Natural killer cell (primary cell): Measurements from ENCODE around the gene ANKRD50. TPM values are rescaled to one million over a fixed set of nuclear protein-coding genes. Genes with fewer than 3 reads are reported as not detected.

ENCODE experiments used
- ATAC-seq, 3 donors: fragments of 150-1000 bp in 2 of 3; fragments of 200-7000 bp in 1 of 3; cut with Tn5 transposase; 1 replicate in 1 of 3; 2 replicates in 2 of 3; pipeline ENCODE4 v1.10.0; 2021; ENCODE audit warnings: mild to moderate bottlenecking in 2 of 3, moderate library complexity in 2 of 3
- DNase-seq, 2 donors: peaks; one replicate each; pipeline versions ENCODE4 v3.0.0 to v3.0.0-alpha.2; 2013 to 2021; ENCODE audit warnings: mixed read lengths in 1 of 2
- H3K27ac ChIP-seq: one replicate; pipeline ENCODE4 v1.5.1; 2013; ENCODE audit warnings: mild to moderate bottlenecking, low read length
- H3K27me3 ChIP-seq: one replicate; pipeline ENCODE4 v1.6.1; 2013; ENCODE audit warnings: low read length; ENCODE audit not compliant: control insufficient read depth, insufficient read depth
- H3K36me3 ChIP-seq: one replicate; pipeline ENCODE4 v1.6.1; 2013; ENCODE audit warnings: low read length; ENCODE audit not compliant: control insufficient read depth, insufficient read depth
- H3K4me1 ChIP-seq: one replicate; pipeline ENCODE4 v1.6.1; 2013; ENCODE audit warnings: low read length; ENCODE audit not compliant: control insufficient read depth, insufficient read depth
- H3K4me3 ChIP-seq: one replicate; pipeline ENCODE4 v1.5.1; 2013; ENCODE audit warnings: low read length
- H3K9me3 ChIP-seq: one replicate; pipeline ENCODE4 v1.6.1; 2013; ENCODE audit warnings: low read length; ENCODE audit not compliant: control insufficient read depth, insufficient read depth
- H3K27ac Mint-ChIP-seq, 2 donors: one replicate each; pipeline ENCODE4 v1.8.0; 2022; ENCODE audit warnings: mild to moderate bottlenecking in 2 of 2, mixed read lengths in 2 of 2, moderate library complexity in 1 of 2
- H3K27me3 Mint-ChIP-seq, 2 donors: one replicate each; pipeline ENCODE4 v1.8.0; 2022; ENCODE audit warnings: low read depth in 2 of 2, mixed read lengths in 2 of 2
- H3K36me3 Mint-ChIP-seq: one replicate; pipeline ENCODE4 v1.8.0; 2022; ENCODE audit warnings: mixed read lengths
- H3K4me1 Mint-ChIP-seq, 2 donors: one replicate each; pipeline ENCODE4 v1.8.0; 2022; ENCODE audit warnings: mixed read lengths in 2 of 2
- H3K4me3 Mint-ChIP-seq: one replicate; pipeline ENCODE4 v1.8.0; 2022; ENCODE audit warnings: mild to moderate bottlenecking, moderate library complexity, mixed read lengths
- H3K9me3 Mint-ChIP-seq, 2 donors: one replicate each; pipeline ENCODE4 v1.8.0; 2022; ENCODE audit warnings: mixed read lengths in 2 of 2
- CTCF ChIP-seq: fragments of 200-600 bp; IDR thresholded peaks from one replicate; pipeline ENCODE4 v1.8.0; 2022; ENCODE audit warnings: antibody characterized with exemption
- WGBS: methylation state at CpG from one replicate; pipeline ENCODE4 v1.1.7; 2013; ENCODE audit warnings: missing lambda C conversion rate; ENCODE audit not compliant: insufficient coverage; 5-methylcytosine and 5-hydroxymethylcytosine counted together
- intact Hi-C: fragments of 100-400 bp; cut with micrococcal nuclease; formaldehyde crosslinking; loops from one replicate; pipeline ENCODE4 v1.14.2; 2022
- total RNA-seq, 4 donors: library from RNA; stranded (reverse); fragments of 120-200 nt in 1 of 4; gene quantifications; one replicate each; pipeline versions ENCODE4 v1.2.3 to v1.2.4, GENCODE V29; 2013 to 2022

ANKRD50 gene
- total RNA-seq, 3 donors from 2014 or later (not counting 1 experiment from before 2014, with no cell fraction given): 0.82 to 1.3 (median 0.90) TPM

- intact Hi-C loops: no loop called here
- WGBS: 71% methylated on average over 4 of the region's 4 CpGs
- no peak overlapping the region for H3K4me3 Mint-ChIP-seq
- no peaks in the 10 kb centered on the region for H3K4me1 Mint-ChIP-seq
- Histone ChIP-seq H3K27ac (no peak overlapping the region), H3K27me3 (no peaks in the 10 kb centered on the region), H3K4me1 (no peaks in the 10 kb centered on the region), H3K9me3 (no peaks in the 10 kb centered on the region), H3K36me3 (no peaks in the 10 kb centered on the region), H3K4me3 (no peak overlapping the region)
- ATAC-seq (no peak), DNase-seq (no peak)
- TF ChIP-seq CTCF: no peak
- H3K27ac Mint-ChIP-seq: no peak overlapping the region
- no peaks in the 10 kb centered on the region for H3K36me3 Mint-ChIP-seq
- H3K9me3 Mint-ChIP-seq: peaks cover 0 to 2% of the 10 kb centered on the region in 2 donors
- H3K27me3 Mint-ChIP-seq: no peaks in the 10 kb centered on the region
These were observed 41.5 kb upstream of the ANKRD50 start for GRCh38 chr4:124753941-124754581.

DNA sequence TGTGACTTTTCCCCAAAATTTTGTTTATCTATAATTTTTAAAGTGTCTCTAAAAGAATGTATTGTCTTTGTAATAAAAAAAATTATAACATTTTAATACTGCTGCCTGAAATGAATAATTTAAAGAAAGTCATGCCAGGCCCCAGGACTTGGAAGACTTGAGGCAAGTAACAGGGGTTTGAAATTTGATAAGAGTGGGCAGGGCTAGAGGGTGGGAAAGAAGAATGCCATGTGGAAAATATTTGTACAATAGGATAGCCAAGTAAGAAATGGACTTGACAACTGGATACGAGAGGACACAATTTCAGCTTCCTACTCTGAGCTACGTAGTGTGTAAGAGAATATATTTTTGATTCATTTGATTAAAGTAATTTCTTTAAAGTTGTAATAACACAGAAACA lies 36.9 kb upstream of the ANKRD50 start:
- no peaks in the 10 kb centered on the region for H3K27me3 Mint-ChIP-seq
- H3K4me3 Mint-ChIP-seq: no peak overlapping the region
- peaks cover 2 to 3% of the 10 kb centered on the region in 2 donors for H3K9me3 Mint-ChIP-seq

DNA sequence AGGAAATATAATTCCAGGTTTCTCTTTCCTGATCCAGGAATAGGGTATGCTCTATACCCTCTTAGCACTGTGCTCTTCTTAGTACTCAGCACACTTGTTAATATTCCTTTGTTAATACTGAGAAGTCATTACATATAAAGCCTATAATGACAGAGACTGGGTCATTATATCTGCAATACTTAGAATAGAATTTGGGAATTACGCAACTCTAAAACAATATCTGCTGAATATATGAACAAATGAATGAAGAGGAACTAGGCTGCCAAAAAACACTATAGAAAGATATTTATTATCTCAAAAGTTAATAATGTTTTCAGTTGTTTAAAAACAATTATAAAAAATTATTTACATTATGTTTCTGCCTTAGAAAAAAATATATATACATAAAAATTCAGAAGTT lies 36.4 kb upstream of the ANKRD50 start:
- no CpG with 5 or more reads among the region's 1 CpG for WGBS
- Histone ChIP-seq H3K4me1 (no peaks in the 10 kb centered on the region), H3K27ac (no peak overlapping the region), H3K4me3 (no peak overlapping the region), H3K9me3 (no peaks in the 10 kb centered on the region), H3K36me3 (no peaks in the 10 kb centered on the region), H3K27me3 (no peaks in the 10 kb centered on the region)
- H3K4me1 Mint-ChIP-seq: no peaks in the 10 kb centered on the region
- H3K9me3 Mint-ChIP-seq: peaks cover 2 to 3% of the 10 kb centered on the region in 2 donors
- no peaks in the 10 kb centered on the region for H3K36me3 Mint-ChIP-seq
- ATAC-seq: no peak
- intact Hi-C loops: no loop called here
- H3K27me3 Mint-ChIP-seq: no peaks in the 10 kb centered on the region
- no peak overlapping the region for H3K27ac Mint-ChIP-seq
- no peak for DNase-seq
- no peak for TF ChIP-seq CTCF
- H3K4me3 Mint-ChIP-seq: no peak overlapping the region

More for the DNA sequence above, 36.9 kb upstream of the ANKRD50 start:
- Histone ChIP-seq H3K4me1 (no peaks in the 10 kb centered on the region), H3K36me3 (no peaks in the 10 kb centered on the region), H3K27me3 (no peaks in the 10 kb centered on the region), H3K9me3 (no peaks in the 10 kb centered on the region), H3K4me3 (no peak overlapping the region), H3K27ac (no peak overlapping the region)
- TF ChIP-seq CTCF: no peak
- H3K27ac Mint-ChIP-seq: no peak overlapping the region
- intact Hi-C loops: no loop called here
- 86% methylated on average over 1 of the region's 2 CpGs for WGBS
- H3K36me3 Mint-ChIP-seq: no peaks in the 10 kb centered on the region
- no peaks in the 10 kb centered on the region for H3K4me1 Mint-ChIP-seq
- no peak for ATAC-seq
- no peak for DNase-seq
